H1 (cell line): ENCODE measurements around the gene ZPBP2. TPM values are rescaled to one million over a fixed set of nuclear protein-coding genes. Genes with fewer than 3 reads are reported as not detected.

Source experiments
- CTCF ChIA-PET: fragments of 300-600 bp; sonication (Branson Sonifier 250); formaldehyde crosslinking; loops from one replicate; lab custom pipeline; 2021; ENCODE audit not compliant: partially characterized antibody; lab: Charles Lee
- POLR2A ChIA-PET: fragments of 300-600 bp; sonication (Branson Sonifier 250); formaldehyde crosslinking; loops from one replicate; lab custom pipeline; 2021; ENCODE audit warnings: inconsistent platforms; ENCODE audit not compliant: partially characterized antibody; lab: Charles Lee
- DNase-seq, 2 experiments: peaks; one replicate each; pipeline versions ENCODE4 v3.0.0 to v3.0.0-alpha.2; 2010 to 2022; ENCODE audit warnings: low spot score in 2 of 2, low read depth in 1 of 2, mixed read lengths in 1 of 2
- FAIRE-seq: peaks from 2 replicates; lab custom pipeline; 2011; peaks lifted over from hg19 to GRCh38; lab: Jason Lieb, UNC
- H2AFZ ChIP-seq: 2 replicates; pipeline ENCODE4 v1.8.1; 2012; ENCODE audit warnings: low read length, inconsistent platforms
- H2AK5ac ChIP-seq: 2 replicates; pipeline ENCODE4 v1.6.1; 2013; ENCODE audit warnings: low read depth, low read length
- H2BK120ac ChIP-seq: replicated peaks from 2 replicates; pipeline ENCODE3; 2013; ENCODE audit warnings: low read depth, low read length, inconsistent platforms
- H2BK12ac ChIP-seq: 2 replicates; pipeline ENCODE4 v1.6.1; 2013; ENCODE audit warnings: low read depth, low read length
- H2BK15ac ChIP-seq: 2 replicates; pipeline ENCODE4 v1.6.1; 2013; ENCODE audit warnings: low read length
- H2BK20ac ChIP-seq: 2 replicates; pipeline ENCODE4 v1.6.1; 2013; ENCODE audit warnings: low read length
- H2BK5ac ChIP-seq: 2 replicates; pipeline ENCODE4 v1.6.1; 2013; ENCODE audit warnings: low read depth, low read length
- H3K14ac ChIP-seq: 2 replicates; pipeline ENCODE4 v1.6.1; 2013; ENCODE audit warnings: inconsistent platforms; ENCODE audit not compliant: insufficient read length
- H3K18ac ChIP-seq: 2 replicates; pipeline ENCODE4 v1.6.1; 2013; ENCODE audit warnings: low read length; ENCODE audit errors: extremely low read depth
- H3K23ac ChIP-seq: 2 replicates; pipeline ENCODE4 v1.6.1; 2013; ENCODE audit warnings: inconsistent platforms; ENCODE audit not compliant: insufficient read length
- H3K23me2 ChIP-seq: 2 replicates; pipeline ENCODE4 v1.6.1; 2013; ENCODE audit warnings: low read depth, low read length
- H3K27ac ChIP-seq: 2 replicates; pipeline ENCODE4 v1.6.1; 2011; ENCODE audit warnings: low read depth, low read length, inconsistent platforms
- H3K27me3 ChIP-seq, 4 experiments: replicated peaks in 1 of 4; 1 replicate in 1 of 4; 2 replicates in 3 of 4; pipeline versions ENCODE4 v1.6.1 to v1.8.1; 2011 to 2013; ENCODE audit warnings: low read length in 3 of 4, mild to moderate bottlenecking in 3 of 4, inconsistent platforms in 2 of 4, mixed read lengths in 2 of 4, moderate library complexity in 1 of 4; ENCODE audit not compliant: control insufficient read depth in 3 of 4, insufficient read depth in 3 of 4; ENCODE audit errors: extremely low read depth in 1 of 4
- H3K36me3 ChIP-seq, 4 experiments: 2 replicates each; pipeline versions ENCODE4 v1.6.1 to v1.8.1; 2011 to 2013; ENCODE audit warnings: mild to moderate bottlenecking in 4 of 4, low read length in 3 of 4, moderate library complexity in 2 of 4, control low read depth in 1 of 4, inconsistent platforms in 1 of 4; ENCODE audit not compliant: insufficient read depth in 4 of 4, control insufficient read depth in 2 of 4
- H3K4ac ChIP-seq: replicated peaks from 2 replicates; pipeline ENCODE3; 2013; ENCODE audit warnings: low read length, low read depth, mixed read lengths, inconsistent platforms; ENCODE audit not compliant: insufficient read length
- H3K4me1 ChIP-seq, 4 experiments: replicated peaks in 1 of 4; 1 replicate in 1 of 4; 2 replicates in 3 of 4; pipeline versions ENCODE4 v1.6.1 to v1.8.1; 2011 to 2013; ENCODE audit warnings: low read length in 3 of 4, inconsistent platforms in 2 of 4, mixed read lengths in 1 of 4; ENCODE audit not compliant: insufficient read depth in 4 of 4, control insufficient read depth in 3 of 4
- H3K4me2 ChIP-seq, 2 experiments: 2 replicates each; pipeline versions ENCODE4 v1.6.1 to v1.8.1; 2011 to 2013; ENCODE audit warnings: low read depth in 2 of 2, low read length in 2 of 2, control low read depth in 1 of 2, inconsistent platforms in 1 of 2, mild to moderate bottlenecking in 1 of 2; ENCODE audit not compliant: insufficient read depth in 1 of 2
- H3K4me3 ChIP-seq, 4 experiments: fragments of 200-600, 300-600 bp in 1 of 4; sonication (generic), shearing (Covaris generic), sonication (Bioruptor Twin) in 1 of 4; 2 replicates each; pipeline versions ENCODE4 v1.5.1 to v1.8.1; 2011 to 2016; ENCODE audit warnings: low read length in 4 of 4, low read depth in 3 of 4, control low read depth in 2 of 4, inconsistent platforms in 2 of 4, mild to moderate bottlenecking in 2 of 4, mixed read lengths in 1 of 4, moderate library complexity in 1 of 4; ENCODE audit not compliant: insufficient read depth in 2 of 4; ENCODE audit errors: extremely low read depth in 1 of 4
- H3K56ac ChIP-seq: replicated peaks from 2 replicates; pipeline ENCODE3; 2013; ENCODE audit warnings: low read depth, mild to moderate bottlenecking, mixed read lengths, low read length, inconsistent platforms; ENCODE audit not compliant: insufficient read length
- H3K79me1 ChIP-seq: 2 replicates; pipeline ENCODE4 v1.6.1; 2013; ENCODE audit warnings: low read depth, low read length, control low read depth
- H3K79me2 ChIP-seq, 2 experiments: 2 replicates each; pipeline versions ENCODE4 v1.6.1 to v1.8.1; 2012 to 2013; ENCODE audit warnings: low read length in 2 of 2, mild to moderate bottlenecking in 2 of 2, inconsistent platforms in 1 of 2; ENCODE audit not compliant: insufficient read depth in 2 of 2, control insufficient read depth in 1 of 2
- H3K9ac ChIP-seq, 4 experiments: replicated peaks in 1 of 4; 1 replicate in 1 of 4; 2 replicates in 3 of 4; pipeline versions ENCODE4 v1.6.1 to v1.8.1; 2011 to 2013; ENCODE audit warnings: low read depth in 3 of 4, low read length in 3 of 4, control low read depth in 2 of 4, mild to moderate bottlenecking in 2 of 4, moderate library complexity in 2 of 4, inconsistent platforms in 1 of 4; ENCODE audit errors: extremely low read depth in 1 of 4
- H3K9me3 ChIP-seq, 2 experiments: 2 replicates each; pipeline versions ENCODE4 v1.6.1 to v1.8.1; 2012 to 2013; ENCODE audit warnings: mild to moderate bottlenecking in 2 of 2, moderate library complexity in 2 of 2, control low read depth in 1 of 2, inconsistent platforms in 1 of 2, low read depth in 1 of 2, low read length in 1 of 2, mixed read lengths in 1 of 2; ENCODE audit not compliant: insufficient read depth in 2 of 2
- H4K20me1 ChIP-seq, 2 experiments: replicated peaks in 1 of 2; 2 replicates each; pipeline versions ENCODE3 to v1.8.1; 2011 to 2013; ENCODE audit warnings: inconsistent platforms in 2 of 2, low read length in 2 of 2, mild to moderate bottlenecking in 1 of 2; ENCODE audit not compliant: insufficient read depth in 2 of 2, control insufficient read depth in 1 of 2
- H4K5ac ChIP-seq: 2 replicates; pipeline ENCODE4 v1.6.1; 2013; ENCODE audit warnings: low read length, low read depth, mixed read lengths, inconsistent platforms; ENCODE audit not compliant: insufficient read length
- H4K8ac ChIP-seq: 2 replicates; pipeline ENCODE4 v1.8.0; 2013; ENCODE audit warnings: mild to moderate bottlenecking, moderate library complexity, low read length, inconsistent platforms; ENCODE audit not compliant: insufficient read depth; ENCODE audit errors: extremely low read depth
- H4K91ac ChIP-seq: replicated peaks from 2 replicates; pipeline ENCODE3; 2013; ENCODE audit warnings: low read length, mixed read lengths, inconsistent platforms; ENCODE audit not compliant: insufficient read length
- EP300 ChIP-seq, 2 experiments: IDR thresholded peaks; 1 replicate in 1 of 2; 2 replicates in 1 of 2; pipeline ENCODE4 v1.6.1; 2011 to 2012; ENCODE audit warnings: low read depth in 2 of 2, low read length in 2 of 2, mild to moderate bottlenecking in 2 of 2, borderline replicate concordance in 1 of 2, inconsistent platforms in 1 of 2, moderate library complexity in 1 of 2
- KDM5A ChIP-seq: fragments of 200-600 bp; IDR thresholded peaks from 2 replicates; pipeline ENCODE4 v1.7.1; 2012; ENCODE audit warnings: mild to moderate bottlenecking, low read length, inconsistent platforms, mixed read lengths
- MAFK ChIP-seq: IDR thresholded peaks from 2 replicates; pipeline ENCODE4 v1.6.1; 2012; ENCODE audit warnings: low read depth, mild to moderate bottlenecking, improper control_type of control experiment, low read length
- NRF1 ChIP-seq: IDR thresholded peaks from 2 replicates; pipeline ENCODE4 v1.6.1; 2011; ENCODE audit warnings: mild to moderate bottlenecking, low read depth, low read length, improper control_type of control experiment
- POU5F1 ChIP-seq: IDR thresholded peaks from 2 replicates; pipeline ENCODE4 v1.6.1; 2011; ENCODE audit warnings: low read depth, mild to moderate bottlenecking, low read length, moderate library complexity
- SP4 ChIP-seq: IDR thresholded peaks from 2 replicates; pipeline ENCODE4 v1.6.1; 2012; ENCODE audit warnings: low read length, inconsistent platforms
- SUZ12 ChIP-seq: fragments of 200-600 bp; sonication (generic); IDR thresholded peaks from 2 replicates; pipeline ENCODE4 v1.6.1; 2012; ENCODE audit warnings: mild to moderate bottlenecking, inconsistent platforms, low read length, moderate library complexity, mixed read lengths
- TAF1 ChIP-seq: IDR thresholded peaks from 2 replicates; pipeline ENCODE4 v1.6.1; 2011; ENCODE audit warnings: mild to moderate bottlenecking, low read depth, low read length
- WGBS, 2 experiments: shearing (Covaris generic) in 1 of 2; methylation state at CpG; one replicate each; pipeline versions ENCODE4 v1.1.6 to v1.1.7; 2013 to 2015; ENCODE audit warnings: low lambda C conversion rate in 2 of 2, mixed read lengths in 2 of 2, inconsistent platforms in 1 of 2, low coverage in 1 of 2, missing lambda C conversion rate in 1 of 2; ENCODE audit not compliant: insufficient replicate concordance in 2 of 2, insufficient coverage in 1 of 2, insufficient read length in 1 of 2; ENCODE audit errors: extremely low coverage in 1 of 2, missing lambda C conversion rate in 1 of 2; 5-methylcytosine and 5-hydroxymethylcytosine counted together
- polyA plus RNA-seq, 7 experiments: library from polyadenylated mRNA; depleted of rRNA in 3 of 7; stranded (reverse) in 5 of 7; unstranded in 2 of 7; fragments of >200 nt in 5 of 7; fragments of 200-250 nt in 2 of 7; gene quantifications; 1 replicate in 5 of 7; 2 replicates in 1 of 7; 4 replicates in 1 of 7; pipeline versions ENCODE4 v1.2.1 to v1.2.3, GENCODE V29; 2011 to 2013; ENCODE audit warnings: missing spikeins in 2 of 7, mixed read lengths in 2 of 7
- total RNA-seq: library from RNA; stranded (reverse); fragmentation: NEBNext Ultra II Directional; extraction: Animal tissue kit (Norgen Biotek cat#: 25700); gene quantifications from 2 replicates; pipeline ENCODE4 v1.2.1, GENCODE V29; 2021

Gene ZPBP2
- total and polyA plus RNA-seq, 2 of the 8 experiments (the other 6 are each of a cell fraction or from before 2014, with no cell fraction given), result not detected

DNA sequence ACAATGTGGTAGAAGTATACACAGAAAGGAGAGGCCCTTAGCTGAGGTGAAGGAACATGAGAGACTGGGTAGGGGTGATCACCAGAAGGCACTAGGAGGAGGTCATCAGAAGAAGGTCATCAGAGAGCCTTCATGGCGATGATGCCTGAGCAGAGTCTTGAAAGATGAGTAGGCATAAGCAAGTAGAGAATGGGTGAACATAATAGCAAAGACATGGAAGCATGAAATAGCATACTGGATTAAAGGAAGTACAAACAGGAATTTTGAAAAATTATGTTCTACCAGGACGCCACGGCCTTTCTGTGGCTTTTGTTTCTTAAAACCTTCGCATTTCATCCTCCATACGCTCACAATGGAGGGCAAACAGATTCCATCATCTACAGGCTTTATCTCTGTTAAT is 6.8 kb upstream of the ZPBP2 start:
- no peak overlapping the region for H4K5ac ChIP-seq
- 88% methylated on average over 5 of the region's 5 CpGs; no CpG with 5 or more reads in 1 of the 2 experiments for WGBS, 2 experiments
- no peak overlapping the region for H3K56ac ChIP-seq
- no peaks in the 10 kb centered on the region for H3K23me2 ChIP-seq
- no peak overlapping the region for H3K4me3 ChIP-seq
- no peak overlapping the region for H3K18ac ChIP-seq
- H3K36me3 ChIP-seq, result no peaks in the 10 kb centered on the region
- no peak overlapping the region for H3K27ac ChIP-seq
- no peak overlapping the region for H4K8ac ChIP-seq
- no peak for DNase-seq
- H3K4me1 ChIP-seq, result peaks cover 0 to 3% (median 0%) of the 10 kb centered on the region in 4 experiments; a peak in 1 of 7 replicates
- H3K79me2 ChIP-seq, result no peaks in the 10 kb centered on the region
- H2AK5ac ChIP-seq, result no peak overlapping the region
- no peak overlapping the region for H2BK20ac ChIP-seq
- H2AFZ ChIP-seq, result no peak overlapping the region
- no peak overlapping the region for H3K23ac ChIP-seq
- no peak for FAIRE-seq
- H2BK15ac ChIP-seq, result no peak overlapping the region
- H2BK120ac ChIP-seq, result no peak overlapping the region
- H3K4me2 ChIP-seq, result no peak overlapping the region
- H3K79me1 ChIP-seq, result no peaks in the 10 kb centered on the region
- no peak overlapping the region for H3K9ac ChIP-seq
- H3K14ac ChIP-seq, result no peak overlapping the region
- no peaks in the 10 kb centered on the region for H3K9me3 ChIP-seq
- no peak overlapping the region for H3K4ac ChIP-seq
- peaks cover 9 to 30% (median 19%) of the 10 kb centered on the region in 4 experiments for H3K27me3 ChIP-seq
- TF ChIP-seq POU5F1 (no peak), SP4 (no peak), MAFK (no peak), SUZ12 (no peak), TAF1 (no peak), EP300 (IDR thresholded peaks at IDR 0.05; ENCODE audit: borderline replicate concordance in 1 of 2, low read depth in 2 of 2, low read length in 2 of 2) (no peak), NRF1 (no peak), KDM5A (no peak)
- ChIA-PET CTCF (interaction anchor here (0.8 to 1.1 kb wide), 2 partner anchors 26 to 189 kb away, joined by 3 read pairs; no protein-coding TSS in a partner anchor), POLR2A (no interaction called here)
- no peaks in the 10 kb centered on the region for H4K20me1 ChIP-seq
- H2BK12ac ChIP-seq, result no peak overlapping the region
- H4K91ac ChIP-seq, result no peak overlapping the region
- H2BK5ac ChIP-seq, result no peak overlapping the region
